Chondrocyte (in vitro differentiated cells): ENCODE data around the gene ELMO1. TPM values are rescaled to one million over a fixed set of nuclear protein-coding genes. Genes with fewer than 3 reads are reported as not detected.

ENCODE experiments used
- DNase-seq: peaks from one replicate; pipeline ENCODE4 v3.0.0; 2021; ENCODE audit warnings: mixed read lengths, low spot score
- H3K27ac Mint-ChIP-seq: one replicate; pipeline ENCODE4 v1.8.0; 2021; ENCODE audit warnings: mild to moderate bottlenecking, moderate library complexity, mixed read lengths; ENCODE audit not compliant: unreplicated experiment
- H3K27me3 Mint-ChIP-seq: 2 replicates; pipeline ENCODE4 v1.8.0; 2021; ENCODE audit warnings: low read depth, mixed read lengths
- H3K36me3 Mint-ChIP-seq: 2 replicates; pipeline ENCODE4 v1.8.0; 2021; ENCODE audit warnings: low read depth, mixed read lengths
- H3K4me1 Mint-ChIP-seq: 2 replicates; pipeline ENCODE4 v1.8.0; 2021; ENCODE audit warnings: low read depth, mild to moderate bottlenecking, mixed read lengths
- H3K4me3 Mint-ChIP-seq: one replicate; pipeline ENCODE4 v1.8.0; 2021; ENCODE audit warnings: mild to moderate bottlenecking, moderate library complexity, mixed read lengths; ENCODE audit not compliant: unreplicated experiment
- H3K9me3 Mint-ChIP-seq: 2 replicates; pipeline ENCODE4 v1.8.0; 2021; ENCODE audit warnings: low read depth, mixed read lengths
- total RNA-seq: library from RNA; stranded (reverse); gene quantifications from 3 replicates; pipeline ENCODE4 v1.2.1, GENCODE V29; 2021
- TF ChIP-seq, protein P1 (sequence below): fragments of 200-600 bp; sonication (generic); IDR thresholded peaks from 2 replicates; pipeline ENCODE4 v1.5.0; 2021; ENCODE audit warnings: antibody characterized with exemption, mild to moderate bottlenecking, moderate library complexity

ELMO1 gene
- total RNA-seq, 1 donor from 2014 or later, result 0.42 TPM

DNA sequence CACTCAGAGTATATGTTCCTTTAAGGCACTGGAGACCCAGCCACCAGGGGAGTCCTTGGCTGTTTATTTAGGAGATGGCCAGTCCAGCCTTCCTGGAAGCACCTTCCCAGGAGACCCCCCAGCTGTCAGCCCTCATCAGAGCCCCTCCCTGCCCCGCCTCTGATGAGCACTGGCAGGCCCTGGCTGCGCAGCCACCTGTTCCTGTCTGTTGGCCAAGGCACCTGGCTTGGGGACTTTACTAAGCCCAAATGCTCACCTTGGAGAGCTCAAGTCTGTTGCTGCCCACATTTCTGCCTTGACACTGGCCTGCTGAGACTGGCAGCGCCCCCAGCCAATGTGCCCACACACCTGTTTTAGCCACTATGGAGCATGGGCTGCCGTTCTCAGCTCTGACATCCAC is 124.7 kb downstream of the ELMO1 start:
- no peak for DNase-seq
- TF ChIP-seq, protein P1, sequence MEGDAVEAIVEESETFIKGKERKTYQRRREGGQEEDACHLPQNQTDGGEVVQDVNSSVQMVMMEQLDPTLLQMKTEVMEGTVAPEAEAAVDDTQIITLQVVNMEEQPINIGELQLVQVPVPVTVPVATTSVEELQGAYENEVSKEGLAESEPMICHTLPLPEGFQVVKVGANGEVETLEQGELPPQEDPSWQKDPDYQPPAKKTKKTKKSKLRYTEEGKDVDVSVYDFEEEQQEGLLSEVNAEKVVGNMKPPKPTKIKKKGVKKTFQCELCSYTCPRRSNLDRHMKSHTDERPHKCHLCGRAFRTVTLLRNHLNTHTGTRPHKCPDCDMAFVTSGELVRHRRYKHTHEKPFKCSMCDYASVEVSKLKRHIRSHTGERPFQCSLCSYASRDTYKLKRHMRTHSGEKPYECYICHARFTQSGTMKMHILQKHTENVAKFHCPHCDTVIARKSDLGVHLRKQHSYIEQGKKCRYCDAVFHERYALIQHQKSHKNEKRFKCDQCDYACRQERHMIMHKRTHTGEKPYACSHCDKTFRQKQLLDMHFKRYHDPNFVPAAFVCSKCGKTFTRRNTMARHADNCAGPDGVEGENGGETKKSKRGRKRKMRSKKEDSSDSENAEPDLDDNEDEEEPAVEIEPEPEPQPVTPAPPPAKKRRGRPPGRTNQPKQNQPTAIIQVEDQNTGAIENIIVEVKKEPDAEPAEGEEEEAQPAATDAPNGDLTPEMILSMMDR, result no peak

DNA sequence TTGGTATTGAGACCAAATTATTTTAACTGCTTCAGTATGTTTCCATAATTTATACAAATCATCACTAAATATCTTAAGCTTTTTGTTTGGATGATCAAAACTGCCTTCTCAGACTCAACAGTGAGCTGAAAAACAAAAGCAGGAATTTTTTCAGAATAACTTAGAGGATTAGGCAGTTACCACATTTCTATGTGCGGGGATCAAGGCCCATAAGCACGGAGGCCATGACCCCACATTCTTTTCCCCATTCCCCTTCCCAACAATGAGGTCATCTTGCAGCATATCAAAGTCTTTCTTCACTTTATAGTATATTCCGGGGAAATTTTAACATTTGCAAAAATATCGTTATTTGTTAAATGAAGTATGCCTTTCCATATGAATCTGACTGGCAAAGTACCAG is 125.8 kb downstream of the ELMO1 start:
- H3K36me3 Mint-ChIP-seq, result no peaks in the 10 kb centered on the region
- no peak overlapping the region for H3K4me3 Mint-ChIP-seq
- TF ChIP-seq, protein P1, result no peak
- H3K27ac Mint-ChIP-seq, result no peak overlapping the region
- H3K9me3 Mint-ChIP-seq, result no peaks in the 10 kb centered on the region
- DNase-seq, result no peak
- H3K27me3 Mint-ChIP-seq, result no peaks in the 10 kb centered on the region
- H3K4me1 Mint-ChIP-seq, result no peaks in the 10 kb centered on the region

More for the DNA sequence above, 124.7 kb downstream of the ELMO1 start:
- H3K27me3 Mint-ChIP-seq, result peaks cover 4% of the 10 kb centered on the region
- no peaks in the 10 kb centered on the region for H3K4me1 Mint-ChIP-seq
- H3K36me3 Mint-ChIP-seq, result no peaks in the 10 kb centered on the region
- H3K9me3 Mint-ChIP-seq, result no peaks in the 10 kb centered on the region
- no peak overlapping the region for H3K27ac Mint-ChIP-seq
- H3K4me3 Mint-ChIP-seq, result no peak overlapping the region

DNA sequence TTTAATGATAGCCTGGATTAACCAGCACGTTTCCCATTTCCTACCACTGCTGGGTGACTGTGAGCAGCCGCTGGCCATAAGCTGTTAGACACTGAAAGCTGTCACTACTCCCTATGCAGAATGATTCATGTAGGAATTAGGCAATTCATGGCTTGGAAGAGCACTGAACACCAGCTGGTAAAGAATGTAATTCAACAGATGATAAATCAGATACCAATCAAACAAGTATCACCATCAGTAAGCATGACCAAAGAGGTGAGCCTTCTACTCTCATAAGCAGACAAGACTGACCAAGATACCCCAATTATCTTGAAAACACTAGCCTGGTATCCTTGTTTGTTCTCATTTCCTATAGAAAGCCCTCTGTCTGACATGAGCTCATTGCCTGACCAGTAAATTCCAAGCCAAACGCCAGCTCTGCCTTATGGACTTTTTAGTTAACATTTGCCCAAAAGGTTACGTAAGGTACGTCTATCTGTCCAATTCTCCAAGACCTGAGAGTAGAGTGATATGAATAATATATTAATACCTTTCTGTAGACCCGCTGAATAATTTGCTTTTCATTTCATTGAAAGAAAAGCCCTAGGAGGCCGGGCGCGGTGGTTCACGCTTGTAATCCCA is 127.7 kb downstream of the ELMO1 start:
- H3K27me3 Mint-ChIP-seq, result no peaks in the 10 kb centered on the region
- no peaks in the 10 kb centered on the region for H3K4me1 Mint-ChIP-seq

DNA sequence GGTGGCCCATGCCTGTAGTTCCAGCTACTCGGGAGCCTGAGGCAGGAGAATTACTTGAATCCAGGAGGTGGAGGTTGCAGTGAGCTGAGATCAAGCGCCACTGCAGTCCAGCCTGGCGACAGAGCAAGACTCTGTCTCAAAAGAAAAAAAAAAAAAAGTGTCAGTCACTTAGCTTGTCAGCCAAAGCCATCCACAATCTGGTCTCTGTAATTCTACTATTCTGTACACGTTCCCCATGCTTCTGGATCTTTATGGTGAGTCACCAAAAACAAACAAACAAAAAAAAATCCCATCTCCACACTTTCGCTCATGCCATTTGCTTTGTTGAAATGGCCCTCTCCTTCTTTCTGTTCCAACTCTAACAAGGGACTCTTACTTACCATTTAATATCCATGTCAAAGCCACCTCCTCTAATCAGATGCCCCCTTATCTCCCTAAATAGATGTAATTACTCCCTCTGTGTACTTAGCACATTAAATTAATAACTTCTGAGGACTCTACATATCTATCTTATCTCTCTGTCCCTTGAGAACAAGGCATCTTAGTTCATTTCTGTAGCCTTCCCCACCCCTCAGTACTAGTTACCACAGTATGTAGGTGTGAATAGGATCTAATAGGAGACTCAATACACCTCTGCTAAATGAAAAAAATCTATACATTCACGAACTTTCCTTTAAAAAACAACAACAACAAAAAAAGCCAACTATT is 128.4 kb downstream of the ELMO1 start:
- Mint-ChIP-seq H3K27me3 (no peaks in the 10 kb centered on the region), H3K36me3 (no peaks in the 10 kb centered on the region), H3K4me1 (no peaks in the 10 kb centered on the region), H3K9me3 (no peaks in the 10 kb centered on the region), H3K27ac (no peak overlapping the region), H3K4me3 (no peak overlapping the region)
- TF ChIP-seq, protein P1, result no peak
- DNase-seq, result no peak

More for the DNA sequence above, 127.7 kb downstream of the ELMO1 start:
- Mint-ChIP-seq H3K36me3 (no peaks in the 10 kb centered on the region), H3K9me3 (no peaks in the 10 kb centered on the region), H3K27ac (no peak overlapping the region), H3K4me3 (no peak overlapping the region)
- no peak for DNase-seq
- TF ChIP-seq, protein P1, result no peak

DNA sequence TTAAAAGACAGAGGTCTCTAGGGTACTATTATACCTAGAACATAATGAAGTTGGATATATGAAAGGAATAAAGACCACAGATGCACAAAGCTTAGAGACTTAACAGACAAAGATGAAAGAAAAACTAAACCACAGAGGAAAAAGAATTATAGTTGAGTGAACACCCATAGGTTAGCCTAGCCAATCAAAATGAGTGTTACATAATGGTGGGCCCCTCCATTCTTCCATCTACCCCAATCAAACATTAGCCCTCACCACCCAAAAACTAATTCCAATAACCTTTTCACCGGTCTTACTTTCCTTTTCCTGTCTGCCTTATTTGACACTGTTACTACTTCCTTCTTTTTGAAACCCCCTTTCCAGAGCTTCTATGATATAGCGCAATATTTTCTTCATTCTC is 130.1 kb downstream of the ELMO1 start:
- TF ChIP-seq, protein P1, result no peak
- no peak for DNase-seq
- H3K27me3 Mint-ChIP-seq, result no peaks in the 10 kb centered on the region
- no peaks in the 10 kb centered on the region for H3K36me3 Mint-ChIP-seq
- H3K4me3 Mint-ChIP-seq, result no peak overlapping the region
- H3K27ac Mint-ChIP-seq, result no peak overlapping the region
- H3K4me1 Mint-ChIP-seq, result no peaks in the 10 kb centered on the region
- no peaks in the 10 kb centered on the region for H3K9me3 Mint-ChIP-seq
